Left colon (tissue), 2 donors: ENCODE measurements around the gene DUSP15. TPM values are rescaled to one million over a fixed set of nuclear protein-coding genes. Genes with fewer than 3 reads are reported as not detected.

Experiments used
- ATAC-seq: fragments of 200-7000 bp; cut with Tn5 transposase; one replicate; pipeline ENCODE4 v1.9.1; 2020; ENCODE audit warnings: mild to moderate bottlenecking, moderate library complexity
- DNase-seq, 2 donors: peaks; one replicate each; pipeline ENCODE4 v3.0.0-alpha.2; 2020
- intact Hi-C, 2 donors: fragments of 100-400 bp; cut with DNase I in 1 of 2; cut with micrococcal nuclease in 1 of 2; formaldehyde crosslinking; loops; one replicate each; pipeline versions ENCODE4 v1.11.2 to v1.14.0; 2022; cut with DNase I, micrococcal nuclease
- total RNA-seq, 2 donors: library from RNA; stranded (reverse); fragmentation: NEBNext Ultra II Directional; extraction: Animal tissue kit (Norgen Biotek cat#: 25700); gene quantifications; one replicate each; pipeline ENCODE4 v1.2.1, GENCODE V29; 2021
- donor health status: DM: no; HTN: no; CAD: no.
- donor health status: DM: yes; HTN: yes; CAD: no.

The DUSP15 gene
- total RNA-seq, 2 donors from 2014 or later: 0.27 to 0.78 TPM

DNA sequence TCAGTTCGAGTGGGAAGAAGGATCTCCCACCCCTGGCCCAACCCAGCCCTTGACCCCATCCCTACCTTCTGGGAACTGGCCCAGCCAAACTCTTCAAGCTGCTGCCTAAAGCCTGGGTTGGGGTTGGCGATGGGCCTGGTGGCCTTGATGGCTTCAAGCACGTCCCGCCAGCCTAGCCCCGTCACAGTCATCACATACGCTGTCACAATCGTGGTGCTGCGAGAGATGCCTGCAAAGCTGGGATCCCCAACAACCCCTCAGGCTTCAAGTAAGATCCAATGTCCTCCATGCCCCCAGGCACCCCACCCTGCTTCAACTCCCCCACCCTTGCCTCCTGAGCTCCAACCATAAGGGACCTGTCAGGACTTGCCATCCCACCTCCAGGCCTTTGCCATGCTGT is 7.8 kb downstream of the DUSP15 start:
- intact Hi-C loops: no loop called here
- no peak for ATAC-seq

GRCh38 chr20:31862157-31862470 is 8.2 kb downstream of the DUSP15 start:
- DNase-seq (peak in 1 of 2 donors; percentile 19), ATAC-seq (no peak)
- intact Hi-C loops: no loop called here

More for the DNA sequence above, 7.8 kb downstream of the DUSP15 start:
- DNase-seq: no peak

DNA sequence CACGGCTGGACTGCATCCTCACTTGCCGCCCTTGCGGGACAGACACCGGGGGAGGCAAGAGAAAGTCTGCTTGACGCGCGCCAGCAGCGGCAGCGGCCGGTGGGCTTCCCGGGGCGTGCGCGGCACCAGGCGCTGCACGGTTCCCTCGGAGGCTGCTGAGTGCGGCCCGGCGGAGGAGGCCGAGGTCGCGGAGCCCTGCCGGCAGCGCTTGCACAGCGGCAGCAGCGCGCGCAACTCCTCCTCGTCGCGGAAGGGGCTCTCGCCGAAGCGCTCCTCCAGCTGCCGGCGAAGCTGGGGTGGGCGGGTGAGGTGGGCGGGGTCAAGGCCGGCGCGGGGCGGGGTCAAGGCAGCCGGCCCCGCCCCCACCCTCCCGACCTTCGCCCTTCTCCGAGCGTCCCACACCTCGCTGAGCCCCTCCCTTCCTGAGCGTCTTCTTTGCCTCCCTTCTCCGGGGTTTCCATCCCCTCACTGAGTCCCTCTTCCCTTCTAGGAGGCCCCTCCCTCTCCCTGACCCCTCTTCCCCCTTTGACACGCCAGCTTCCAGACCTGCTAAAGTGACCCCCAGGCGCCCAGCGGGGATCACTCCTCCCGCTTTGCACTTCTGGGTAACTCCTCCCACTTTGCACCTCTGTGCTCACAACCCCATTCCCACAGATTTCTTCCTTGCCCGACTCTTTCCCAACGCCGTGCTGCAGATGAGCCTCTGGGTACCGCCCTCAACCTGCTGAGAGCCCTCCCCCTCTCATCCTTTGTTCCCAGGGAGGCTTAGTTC is 8.8 kb downstream of the DUSP15 start:
- peak; percentile 90 for ATAC-seq
- DNase-seq: peak; percentile 58 to 72
- intact Hi-C loops: no loop called here

GRCh38 chr20:31861135-31861384 is 9.3 kb downstream of the DUSP15 start:
- intact Hi-C loops: no loop called here
- ATAC-seq: peak; percentile 41
- peak in 1 of 2 donors; percentile 29 for DNase-seq

GRCh38 chr20:31860390-31861134 is 9.8 kb downstream of the DUSP15 start:
- intact Hi-C loops: no loop called here
- peak in 1 of 2 donors; percentile 27 for DNase-seq
- ATAC-seq: peak; percentile 58

DNA sequence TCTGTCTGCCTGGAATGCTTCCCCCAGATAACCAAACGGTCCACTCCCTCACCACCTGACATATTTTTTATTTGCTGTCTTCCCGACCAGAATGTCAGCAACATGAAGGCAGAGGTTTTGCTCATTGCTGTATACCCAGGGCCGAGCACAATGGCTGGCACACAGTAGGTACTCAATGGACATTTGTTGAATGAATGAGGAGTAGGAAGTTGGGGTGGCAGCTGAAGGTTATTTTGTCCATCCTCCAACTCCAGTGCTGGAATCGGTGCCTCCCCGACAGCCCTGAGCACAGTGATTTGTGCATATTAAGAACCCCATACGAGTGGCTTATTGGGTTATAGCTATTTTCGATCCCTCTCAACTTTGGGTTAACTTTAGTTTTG is 10.3 kb downstream of the DUSP15 start:
- no peak for DNase-seq
- intact Hi-C loops: no loop called here
- ATAC-seq: no peak

- ATAC-seq (no peak), DNase-seq (peak in 1 of 2 donors; percentile 18)
- intact Hi-C loops: no loop called here
These were observed 10.9 kb downstream of the DUSP15 start for GRCh38 chr20:31859266-31859997.

DNA sequence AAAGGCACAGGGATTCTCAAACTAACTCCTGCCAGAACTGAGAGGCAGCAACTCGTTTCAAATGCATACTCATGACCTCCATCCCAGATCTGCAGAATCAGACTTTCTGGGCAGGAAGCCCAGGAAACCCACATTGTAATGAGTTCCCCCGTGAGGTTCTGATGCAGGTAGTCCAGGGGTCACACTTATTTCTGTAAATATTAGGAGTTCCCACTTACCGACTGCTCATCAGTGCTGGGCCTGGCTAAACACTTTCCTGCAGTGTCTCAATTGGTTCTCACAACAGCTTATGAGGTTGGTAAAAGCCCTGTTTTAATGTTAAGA is 11.6 kb downstream of the DUSP15 start:
- no peak for ATAC-seq
- intact Hi-C loops: no loop called here
- no peak for DNase-seq

GRCh38 chr20:31857861-31858759 is 12.2 kb downstream of the DUSP15 start:
- intact Hi-C loops: no loop called here
- DNase-seq (peak in 1 of 2 donors; percentile 16), ATAC-seq (no peak)

- ATAC-seq: no peak
- no peak for DNase-seq
- intact Hi-C loops: no loop called here
These were observed 13.8 kb downstream of the DUSP15 start for GRCh38 chr20:31856516-31856915.

GRCh38 chr20:31853481-31853880 is 16.8 kb downstream of the DUSP15 start:
- intact Hi-C loops: loop anchor here in 1 of 2 donors (2.0 kb wide), 1 partner anchor 99 kb away; the partner anchor contains the start of gene PDRG1
- DNase-seq: no peak

DNA sequence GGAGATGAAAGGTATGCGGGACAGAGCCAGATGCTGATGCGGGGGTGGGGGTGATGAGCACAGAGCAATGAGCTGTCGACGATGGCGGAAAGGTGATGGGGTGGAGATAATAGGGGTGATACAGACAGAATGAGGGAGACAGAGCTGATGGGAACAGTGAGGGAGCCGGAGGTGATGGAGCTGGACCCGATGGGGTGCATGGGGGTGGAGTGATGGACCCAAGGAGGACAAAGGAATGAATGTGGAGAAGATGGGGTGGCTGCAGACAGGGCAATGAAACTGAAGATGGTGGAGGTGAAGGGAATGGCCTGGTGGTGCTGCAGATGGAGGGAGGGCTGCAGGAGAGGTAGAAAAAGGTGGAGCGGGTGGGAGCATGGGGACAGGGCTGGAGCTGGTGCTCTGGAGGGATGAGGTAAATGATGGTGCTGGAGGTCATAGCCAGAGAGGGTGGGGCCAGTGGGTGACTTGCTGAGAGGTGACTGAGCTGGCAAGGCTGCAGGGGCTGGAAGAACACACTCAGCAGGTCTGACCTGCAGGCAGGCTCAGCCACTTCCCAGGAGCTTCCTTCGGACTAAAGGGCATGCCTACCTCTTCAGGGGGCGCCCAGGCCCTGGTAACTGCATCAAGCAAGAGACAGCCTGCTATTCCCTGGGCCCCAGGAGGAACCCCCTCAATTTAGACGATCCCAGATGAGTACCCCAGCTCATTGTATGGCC is 18.9 kb downstream of the DUSP15 start:
- no peak for ATAC-seq
- intact Hi-C loops: no loop called here
- DNase-seq: no peak

More at GRCh38 chr20:31853481-31853880, 16.8 kb downstream of the DUSP15 start:
- ATAC-seq: no peak

DNA sequence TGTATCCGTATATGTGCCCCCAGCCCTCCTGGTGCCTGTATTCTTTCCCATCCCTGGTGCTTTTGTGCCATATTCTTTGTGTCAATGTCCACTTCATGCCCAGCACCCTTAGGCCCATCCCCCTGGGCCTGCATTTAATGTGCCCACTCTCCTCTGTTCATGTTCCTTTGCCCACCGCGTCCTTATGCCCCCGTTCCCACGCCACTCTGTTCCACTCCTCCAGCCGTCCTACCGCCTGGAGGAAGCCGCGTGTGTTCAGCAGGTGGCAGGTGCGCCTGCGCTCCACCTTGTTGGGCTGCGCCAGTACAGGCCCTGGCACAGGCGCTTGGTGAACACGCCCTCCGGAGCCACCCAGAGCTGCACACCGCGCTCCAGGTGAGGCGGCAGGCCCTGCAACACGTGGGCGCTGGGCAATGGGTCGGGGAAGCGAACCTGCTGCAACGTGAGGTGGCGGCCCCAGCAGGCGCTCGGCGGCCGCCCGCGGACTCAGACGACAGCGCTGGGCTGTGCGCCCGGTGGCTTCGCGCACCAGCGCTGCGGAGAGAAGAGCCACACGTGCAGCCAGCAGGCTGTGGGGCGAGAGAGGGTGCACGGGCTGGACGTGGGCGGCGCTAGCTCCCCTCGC is 20.9 kb downstream of the DUSP15 start:
- ATAC-seq (peak; percentile 96), DNase-seq (peak in 1 of 2 donors; percentile 70)
- intact Hi-C loops: no loop called here

DNA sequence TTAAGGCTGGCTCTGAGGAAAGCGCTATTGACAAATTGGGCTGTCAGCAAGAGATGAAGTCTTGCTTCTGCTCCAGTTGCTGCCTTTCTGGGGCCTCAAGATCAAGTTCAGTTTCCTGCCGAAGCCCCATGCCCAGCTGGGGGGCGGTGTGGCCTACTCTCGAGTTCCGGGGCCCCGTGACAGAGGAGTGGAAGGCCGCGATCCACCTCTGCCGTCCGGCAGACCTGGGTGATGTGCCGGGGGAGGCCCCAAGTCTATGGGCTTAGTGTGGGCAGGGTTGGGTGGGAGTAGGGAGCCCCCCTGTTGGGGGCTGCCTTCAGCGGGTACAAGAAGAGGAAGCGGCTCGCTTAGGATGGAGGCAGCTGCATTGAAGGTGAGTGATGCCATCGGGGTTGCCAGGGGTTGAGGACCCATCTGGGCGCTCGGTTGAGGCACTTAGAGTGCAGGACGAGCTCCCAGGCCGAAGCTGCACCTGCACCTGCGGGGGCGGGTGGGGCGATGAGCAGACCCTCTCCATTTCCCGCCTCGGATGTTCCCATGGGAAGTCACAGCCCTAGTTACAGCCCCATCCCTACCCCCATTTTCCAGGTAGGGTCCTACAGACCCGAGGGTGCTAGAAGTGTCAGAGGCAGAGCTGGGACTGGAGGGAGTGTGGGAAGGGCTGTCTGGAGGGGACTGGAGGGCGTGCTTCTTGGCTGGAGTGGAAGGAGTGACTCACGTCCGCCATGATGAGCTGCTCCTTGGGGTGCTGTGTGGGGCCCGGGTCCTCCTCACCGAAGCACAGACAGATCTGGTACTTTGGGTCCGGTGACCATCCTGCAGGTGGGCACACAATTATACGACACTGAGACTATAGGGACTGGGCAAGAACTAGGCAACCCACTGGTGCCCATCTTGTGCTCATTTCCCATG is 22.0 kb downstream of the DUSP15 start:
- ATAC-seq: no peak
- DNase-seq: no peak
- intact Hi-C loops: no loop called here

DNA sequence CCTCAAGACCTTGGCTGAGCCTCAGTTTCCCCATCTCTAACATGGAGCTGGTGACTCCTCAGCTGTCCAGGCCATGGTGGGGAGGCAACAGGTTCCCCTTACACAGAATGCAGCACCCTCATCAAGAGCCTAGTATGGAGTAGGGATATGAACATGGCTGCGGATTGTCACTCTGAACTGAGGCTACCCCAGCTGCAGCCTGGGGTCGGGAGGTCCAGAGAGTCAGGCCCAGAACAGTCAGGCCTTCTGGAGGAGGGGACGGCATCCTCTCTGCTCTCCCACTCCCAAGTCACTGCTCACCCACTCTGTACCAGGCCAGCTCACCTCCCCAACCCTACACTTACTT is 23.6 kb downstream of the DUSP15 start:
- intact Hi-C loops: no loop called here
- no peak for DNase-seq
- no peak for ATAC-seq

GRCh38 chr20:31845300-31845863 is 24.9 kb downstream of the DUSP15 start, which contains the start of gene FOXS1:
Gene FOXS1, minus strand, starts transcription at chr20:31845604. Its CDS starts 62 bp downstream, at chr20:31845542.
- DNase-seq: no peak
- ATAC-seq: no peak
- intact Hi-C loops: no loop called here
